ENCODE results near the gene LETMD1.

Gene LETMD1

GRCh38 chr12:51028126-51028812, 19.9 kb upstream of the LETMD1 start:
- Histone ChIP-seq H3K79me2 (ENCODE audit: insufficient read depth, low read length) (peaks cover 21% of the 10 kb centered on the region), H2AFZ (ENCODE audit: low read depth, low read length, severe bottlenecking) (peak overlapping the region; percentile 8), H3K9me2 (replicated peaks; ENCODE audit: insufficient read depth, low read length) (no peaks in the 10 kb centered on the region), H3K4me2 (ENCODE audit: low read depth, low read length, poor library complexity, severe bottlenecking) (no peak overlapping the region), H3K27ac (ENCODE audit: low read depth, low read length) (no peak overlapping the region), H3K9ac (ENCODE audit: low read length) (no peak overlapping the region), H3K36me3 (ENCODE audit: low read length) (no peaks in the 10 kb centered on the region), H3K27me3 (ENCODE audit: low read length) (no peaks in the 10 kb centered on the region), H3K4me3 (ENCODE audit: insufficient read depth, low read length, poor library complexity, severe bottlenecking) (no peak overlapping the region), H4K20me1 (ENCODE audit: low read depth, low read length) (no peaks in the 10 kb centered on the region), H3K9me3 (ENCODE audit: insufficient read depth, low read length) (no peaks in the 10 kb centered on the region), H3F3A (ENCODE audit: insufficient read depth) (0 out of 2 replicates have a peak, but pooled peaks cover 9% of the 10 kb centered on the region)
- TF ChIP-seq CTCF (IDR thresholded peaks at IDR 0.05; ENCODE audit: insufficient read depth, low read length, poor library complexity, severe bottlenecking) (no peak), EZH2phosphoT487 (conservative IDR thresholded peaks at IDR 0.05; ENCODE audit: low read length) (no peak)

- Histone ChIP-seq H3K27me3 (ENCODE audit: low read length) (no peaks in the 10 kb centered on the region), H4K20me1 (ENCODE audit: low read depth, low read length) (no peaks in the 10 kb centered on the region), H3K9me3 (ENCODE audit: insufficient read depth, low read length) (no peaks in the 10 kb centered on the region), H3K36me3 (ENCODE audit: low read length) (no peaks in the 10 kb centered on the region), H3K27ac (ENCODE audit: low read depth, low read length) (no peak overlapping the region), H3K9me2 (replicated peaks; ENCODE audit: insufficient read depth, low read length) (no peaks in the 10 kb centered on the region), H3K4me2 (ENCODE audit: low read depth, low read length, poor library complexity, severe bottlenecking) (no peak overlapping the region), H3K79me2 (ENCODE audit: insufficient read depth, low read length) (peaks cover 16% of the 10 kb centered on the region), H3K4me3 (ENCODE audit: insufficient read depth, low read length, poor library complexity, severe bottlenecking) (no peak overlapping the region), H3K9ac (ENCODE audit: low read length) (no peak overlapping the region), H2AFZ (ENCODE audit: low read depth, low read length, severe bottlenecking) (no peak overlapping the region), H3F3A (ENCODE audit: insufficient read depth) (0 out of 2 replicates have a peak, but pooled peaks cover 9% of the 10 kb centered on the region)
- TF ChIP-seq EZH2phosphoT487 (conservative IDR thresholded peaks at IDR 0.05; ENCODE audit: low read length) (no peak), CTCF (IDR thresholded peaks at IDR 0.05; ENCODE audit: insufficient read depth, low read length, poor library complexity, severe bottlenecking) (no peak)
Measured at GRCh38 chr12:51028813-51029150, 19.3 kb upstream of the LETMD1 start.

- H3K79me2 ChIP-seq (ENCODE audit: insufficient read depth, low read length) = no peaks in the 10 kb centered on the region
- H3K36me3 ChIP-seq (ENCODE audit: low read length) = no peaks in the 10 kb centered on the region
- H4K20me1 ChIP-seq (ENCODE audit: low read depth, low read length) = no peaks in the 10 kb centered on the region
- TF ChIP-seq CTCF (IDR thresholded peaks at IDR 0.05; ENCODE audit: insufficient read depth, low read length, poor library complexity, severe bottlenecking) = no peak
- TF ChIP-seq EZH2phosphoT487 (conservative IDR thresholded peaks at IDR 0.05; ENCODE audit: low read length) = no peak
- H3K9me2 ChIP-seq (replicated peaks; ENCODE audit: insufficient read depth, low read length) = no peaks in the 10 kb centered on the region
- no peak overlapping the region for H2AFZ ChIP-seq (ENCODE audit: low read depth, low read length, severe bottlenecking)
- H3K27me3 ChIP-seq (ENCODE audit: low read length) = no peaks in the 10 kb centered on the region
- no peak overlapping the region for H3K4me2 ChIP-seq (ENCODE audit: low read depth, low read length, poor library complexity, severe bottlenecking)
- no peak overlapping the region for H3K27ac ChIP-seq (ENCODE audit: low read depth, low read length)
- H3K4me3 ChIP-seq (ENCODE audit: insufficient read depth, low read length, poor library complexity, severe bottlenecking) = no peak overlapping the region
- H3F3A ChIP-seq (ENCODE audit: insufficient read depth) = 0 out of 2 replicates have a peak, but pooled peaks cover 1% of the 10 kb centered on the region
- H3K9me3 ChIP-seq (ENCODE audit: insufficient read depth, low read length) = no peaks in the 10 kb centered on the region
- H3K9ac ChIP-seq (ENCODE audit: low read length) = no peak overlapping the region
Measured at GRCh38 chr12:51033048-51033447, 15.1 kb upstream of the LETMD1 start.
